Astrocyte (in vitro differentiated cells and primary cell): ENCODE data around the gene FARS2. TPM values are rescaled to one million over a fixed set of nuclear protein-coding genes. Genes with fewer than 3 reads are reported as not detected.

Experiments
- DNase-seq: peaks from one replicate; pipeline ENCODE4 v3.0.0-alpha.2; 2010; ENCODE audit warnings: low read depth
- FAIRE-seq: peaks from 2 replicates; lab custom pipeline; 2011; peaks lifted over from hg19 to GRCh38; lab: Jason Lieb, UNC
- H2AFZ ChIP-seq: 2 replicates; pipeline ENCODE4 v1.6.0; 2012; ENCODE audit warnings: low read depth, low read length, inconsistent platforms
- H3K27ac ChIP-seq: 2 replicates; pipeline ENCODE4 v1.5.1; 2011; ENCODE audit warnings: low read depth, low read length, inconsistent platforms
- H3K27me3 ChIP-seq: 2 replicates; pipeline ENCODE4 v1.6.0; 2011; ENCODE audit warnings: low read length, inconsistent platforms; ENCODE audit not compliant: insufficient read depth
- H3K36me3 ChIP-seq: 2 replicates; pipeline ENCODE4 v1.5.1; 2011; ENCODE audit warnings: low read length, inconsistent platforms; ENCODE audit not compliant: insufficient read depth
- H3K4me1 ChIP-seq: 2 replicates; pipeline ENCODE4 v1.5.1; 2011; ENCODE audit warnings: low read length, inconsistent platforms; ENCODE audit not compliant: insufficient read depth
- H3K4me2 ChIP-seq: 2 replicates; pipeline ENCODE4 v1.6.0; 2012; ENCODE audit warnings: low read length, inconsistent platforms
- H3K4me3 ChIP-seq: 2 replicates; pipeline ENCODE4 v1.5.1; 2011; ENCODE audit warnings: low read depth, mild to moderate bottlenecking, low read length, inconsistent platforms; ENCODE audit not compliant: insufficient read depth
- H3K79me2 ChIP-seq: 2 replicates; pipeline ENCODE4 v1.6.0; 2012; ENCODE audit warnings: mild to moderate bottlenecking, low read length, inconsistent platforms; ENCODE audit not compliant: insufficient read depth
- H3K9ac ChIP-seq: 2 replicates; pipeline ENCODE4 v1.6.0; 2012; ENCODE audit warnings: mild to moderate bottlenecking, low read length, inconsistent platforms
- H3K9me3 ChIP-seq: 2 replicates; pipeline ENCODE4 v1.5.1; 2012; ENCODE audit warnings: low read depth, mild to moderate bottlenecking, low read length, inconsistent platforms; ENCODE audit not compliant: insufficient read depth
- H4K20me1 ChIP-seq: 2 replicates; pipeline ENCODE4 v1.6.0; 2012; ENCODE audit warnings: low read length, inconsistent platforms; ENCODE audit not compliant: insufficient read depth
- H3K27ac Mint-ChIP-seq: one replicate; pipeline ENCODE4 v1.8.0; 2021; ENCODE audit warnings: mild to moderate bottlenecking, mixed read lengths; ENCODE audit not compliant: unreplicated experiment
- H3K27me3 Mint-ChIP-seq: one replicate; pipeline ENCODE4 v1.8.0; 2021; ENCODE audit warnings: low read depth, mixed read lengths; ENCODE audit not compliant: unreplicated experiment
- H3K36me3 Mint-ChIP-seq: one replicate; pipeline ENCODE4 v1.8.0; 2021; ENCODE audit warnings: low read depth, mixed read lengths; ENCODE audit not compliant: unreplicated experiment
- H3K4me1 Mint-ChIP-seq: one replicate; pipeline ENCODE4 v1.8.0; 2021; ENCODE audit warnings: low read depth, mixed read lengths; ENCODE audit not compliant: unreplicated experiment
- H3K4me3 Mint-ChIP-seq: one replicate; pipeline ENCODE4 v1.8.0; 2021; ENCODE audit warnings: mild to moderate bottlenecking, moderate library complexity, mixed read lengths; ENCODE audit not compliant: unreplicated experiment
- H3K9me3 Mint-ChIP-seq: one replicate; pipeline ENCODE4 v1.8.0; 2021; ENCODE audit warnings: mild to moderate bottlenecking, mixed read lengths; ENCODE audit not compliant: unreplicated experiment
- EZH2 ChIP-seq: IDR thresholded peaks from 2 replicates; pipeline ENCODE4 v1.6.1; 2012; ENCODE audit warnings: mild to moderate bottlenecking, low read length, inconsistent platforms; ENCODE audit not compliant: insufficient read depth
- total RNA-seq: library from RNA; stranded (reverse); gene quantifications from 2 replicates; pipeline ENCODE4 v1.2.1, GENCODE V29; 2021
- TF ChIP-seq, protein P1 (sequence below): IDR thresholded peaks from 2 replicates; pipeline ENCODE4 v1.5.1; 2011; ENCODE audit warnings: low read depth, mild to moderate bottlenecking, inconsistent platforms, low read length, moderate library complexity; ENCODE audit not compliant: insufficient read depth

FARS2 gene
- total RNA-seq, 1 donor from 2014 or later = 13.3 TPM

- no peak for FAIRE-seq
- Mint-ChIP-seq H3K4me1 (no peaks in the 10 kb centered on the region), H3K27me3 (no peaks in the 10 kb centered on the region), H3K36me3 (no peaks in the 10 kb centered on the region), H3K27ac (no peak overlapping the region), H3K4me3 (no peak overlapping the region), H3K9me3 (no peaks in the 10 kb centered on the region)
- Histone ChIP-seq H3K27me3 (no peaks in the 10 kb centered on the region), H3K9me3 (no peaks in the 10 kb centered on the region), H3K4me3 (no peak overlapping the region), H2AFZ (no peak overlapping the region), H3K79me2 (no peaks in the 10 kb centered on the region), H3K4me1 (no peaks in the 10 kb centered on the region), H3K36me3 (no peaks in the 10 kb centered on the region), H3K9ac (no peak overlapping the region), H4K20me1 (no peaks in the 10 kb centered on the region), H3K4me2 (no peak overlapping the region), H3K27ac (no peak overlapping the region)
- DNase-seq = no peak
- TF ChIP-seq, protein P1, sequence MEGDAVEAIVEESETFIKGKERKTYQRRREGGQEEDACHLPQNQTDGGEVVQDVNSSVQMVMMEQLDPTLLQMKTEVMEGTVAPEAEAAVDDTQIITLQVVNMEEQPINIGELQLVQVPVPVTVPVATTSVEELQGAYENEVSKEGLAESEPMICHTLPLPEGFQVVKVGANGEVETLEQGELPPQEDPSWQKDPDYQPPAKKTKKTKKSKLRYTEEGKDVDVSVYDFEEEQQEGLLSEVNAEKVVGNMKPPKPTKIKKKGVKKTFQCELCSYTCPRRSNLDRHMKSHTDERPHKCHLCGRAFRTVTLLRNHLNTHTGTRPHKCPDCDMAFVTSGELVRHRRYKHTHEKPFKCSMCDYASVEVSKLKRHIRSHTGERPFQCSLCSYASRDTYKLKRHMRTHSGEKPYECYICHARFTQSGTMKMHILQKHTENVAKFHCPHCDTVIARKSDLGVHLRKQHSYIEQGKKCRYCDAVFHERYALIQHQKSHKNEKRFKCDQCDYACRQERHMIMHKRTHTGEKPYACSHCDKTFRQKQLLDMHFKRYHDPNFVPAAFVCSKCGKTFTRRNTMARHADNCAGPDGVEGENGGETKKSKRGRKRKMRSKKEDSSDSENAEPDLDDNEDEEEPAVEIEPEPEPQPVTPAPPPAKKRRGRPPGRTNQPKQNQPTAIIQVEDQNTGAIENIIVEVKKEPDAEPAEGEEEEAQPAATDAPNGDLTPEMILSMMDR = no peak
- TF ChIP-seq EZH2 = no peak
Observed at GRCh38 chr6:5617179-5617578, 355.9 kb downstream of the FARS2 start.

DNA sequence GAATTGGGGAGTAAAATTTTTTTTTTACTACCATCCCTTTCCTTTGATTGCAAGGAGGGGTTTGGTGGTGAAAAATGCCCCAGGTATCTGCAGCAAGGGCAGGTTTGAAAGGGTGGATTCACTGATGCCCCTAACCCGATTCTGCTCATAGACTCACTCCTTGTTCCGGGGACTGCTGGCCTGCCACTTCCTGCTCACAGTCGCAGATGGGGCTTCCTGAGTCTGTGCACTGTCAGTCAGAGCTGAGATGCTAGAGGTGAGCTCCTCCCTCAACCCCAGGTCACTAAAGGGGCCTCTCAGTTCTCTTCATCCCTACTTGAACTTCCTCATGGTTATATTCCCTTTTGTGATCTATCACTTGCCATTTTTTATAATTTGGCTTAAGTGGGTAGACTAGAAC, 357.9 kb downstream of the FARS2 start:
- Mint-ChIP-seq H3K4me3 (no peak overlapping the region), H3K27ac (no peak overlapping the region), H3K9me3 (no peaks in the 10 kb centered on the region), H3K4me1 (no peaks in the 10 kb centered on the region), H3K27me3 (no peaks in the 10 kb centered on the region), H3K36me3 (no peaks in the 10 kb centered on the region)
- Histone ChIP-seq H3K4me3 (no peak overlapping the region), H3K27ac (no peak overlapping the region), H3K9me3 (no peaks in the 10 kb centered on the region), H2AFZ (no peak overlapping the region), H3K79me2 (no peaks in the 10 kb centered on the region), H3K27me3 (no peaks in the 10 kb centered on the region), H3K36me3 (no peaks in the 10 kb centered on the region), H3K4me1 (no peaks in the 10 kb centered on the region), H4K20me1 (no peaks in the 10 kb centered on the region), H3K9ac (no peak overlapping the region), H3K4me2 (no peak overlapping the region)
- TF ChIP-seq, protein P1 = no peak
- DNase-seq = no peak
- no peak for FAIRE-seq

- Mint-ChIP-seq H3K36me3 (no peaks in the 10 kb centered on the region), H3K27ac (no peak overlapping the region), H3K4me3 (no peak overlapping the region), H3K27me3 (no peaks in the 10 kb centered on the region), H3K4me1 (no peaks in the 10 kb centered on the region), H3K9me3 (no peaks in the 10 kb centered on the region)
- H3K27ac ChIP-seq = no peak overlapping the region
- no peaks in the 10 kb centered on the region for H3K79me2 ChIP-seq
- no peak for FAIRE-seq
- H3K9ac ChIP-seq = no peak overlapping the region
- no peaks in the 10 kb centered on the region for H3K9me3 ChIP-seq
- no peak overlapping the region for H2AFZ ChIP-seq
- TF ChIP-seq, protein P1 = no peak
- TF ChIP-seq EZH2 = no peak
- DNase-seq = no peak
- H3K4me2 ChIP-seq = no peak overlapping the region
- no peaks in the 10 kb centered on the region for H4K20me1 ChIP-seq
- H3K4me3 ChIP-seq = no peak overlapping the region
- H3K36me3 ChIP-seq = no peaks in the 10 kb centered on the region
- no peaks in the 10 kb centered on the region for H3K4me1 ChIP-seq
- no peaks in the 10 kb centered on the region for H3K27me3 ChIP-seq
Observed at GRCh38 chr6:5622276-5623005, 361.1 kb downstream of the FARS2 start.
